CD4-positive, alpha-beta T cell treated with Interleukin-12 subunit alpha and Interleukin-12 subunit beta, for 1 hour (primary cell): ENCODE data around the gene WFDC2.
A peak's percentile ranks its signal among the peaks of the same experiment; 100 is the strongest.

ENCODE experiments used
- DNase-seq: peaks from one replicate; pipeline ENCODE4 v3.0.0-alpha.2; 2020

The WFDC2 gene, protein sequence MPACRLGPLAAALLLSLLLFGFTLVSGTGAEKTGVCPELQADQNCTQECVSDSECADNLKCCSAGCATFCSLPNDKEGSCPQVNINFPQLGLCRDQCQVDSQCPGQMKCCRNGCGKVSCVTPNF

DNA sequence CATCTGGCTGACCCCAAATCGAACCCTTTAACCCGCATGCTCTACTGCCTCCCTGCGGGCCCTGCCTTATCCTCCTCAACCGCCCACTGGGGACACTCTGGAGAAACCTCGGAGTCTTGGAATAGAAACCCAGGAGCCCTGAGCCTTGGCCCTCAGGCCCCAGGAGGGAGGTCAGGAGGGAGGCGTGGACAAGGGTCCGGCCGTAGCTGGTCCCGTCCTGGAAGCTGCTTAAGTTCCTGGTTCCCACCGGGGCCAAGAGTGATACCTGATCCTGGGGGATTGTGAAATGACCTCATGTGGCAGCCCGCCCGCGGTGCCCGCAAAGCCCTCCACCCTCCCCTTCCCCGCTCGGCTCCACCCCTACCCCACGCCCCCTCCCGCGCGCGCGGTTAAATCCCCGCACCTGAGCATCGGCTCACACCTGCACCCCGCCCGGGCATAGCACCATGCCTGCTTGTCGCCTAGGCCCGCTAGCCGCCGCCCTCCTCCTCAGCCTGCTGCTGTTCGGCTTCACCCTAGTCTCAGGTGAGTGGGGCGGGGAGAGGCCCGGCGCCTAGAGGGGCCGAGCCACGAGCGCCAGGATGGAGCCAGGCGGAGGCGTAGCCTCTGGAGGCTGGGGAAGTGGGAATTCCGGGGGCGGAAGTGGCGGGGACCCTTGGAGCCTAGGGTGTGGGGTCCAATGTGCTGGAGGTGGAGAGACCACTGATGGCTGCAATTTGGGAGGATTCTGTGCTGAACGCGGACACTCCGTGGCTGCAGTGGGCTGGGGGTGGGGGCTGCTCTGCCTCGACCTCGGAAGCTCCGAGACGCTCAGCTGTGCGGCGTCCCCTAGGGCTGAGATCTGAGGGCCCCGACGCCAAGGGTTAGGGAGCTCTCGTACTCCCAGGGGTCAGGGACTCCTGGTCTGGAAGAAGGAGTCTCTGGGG, at the start of gene WFDC2:
TSS of gene WFDC2 (plus strand) at position 418 of the 926 bp plus-strand sequence. CDS start at position 447, 29 bp downstream.
- no peak for DNase-seq

DNA sequence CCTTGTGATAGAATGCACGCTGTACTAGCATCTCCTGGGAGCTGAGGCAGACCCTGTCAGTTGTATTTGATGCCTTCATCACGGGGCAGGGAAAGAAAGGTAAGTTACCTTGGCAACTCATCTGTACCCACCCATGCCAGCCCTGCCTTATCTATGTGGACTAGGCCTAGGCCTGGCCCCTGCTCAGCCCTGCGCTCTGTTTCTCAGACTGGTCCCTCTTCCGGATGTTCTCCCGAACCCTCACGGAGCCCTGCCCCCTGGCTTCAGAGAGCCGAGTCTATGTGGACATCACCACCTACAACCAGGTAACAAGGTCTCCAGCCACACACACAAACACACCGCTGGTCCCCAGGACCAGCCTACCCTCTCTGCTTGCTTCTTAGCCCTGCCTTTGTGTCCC, 49.4 kb upstream of the WFDC2 start:
- no peak for DNase-seq

DNA sequence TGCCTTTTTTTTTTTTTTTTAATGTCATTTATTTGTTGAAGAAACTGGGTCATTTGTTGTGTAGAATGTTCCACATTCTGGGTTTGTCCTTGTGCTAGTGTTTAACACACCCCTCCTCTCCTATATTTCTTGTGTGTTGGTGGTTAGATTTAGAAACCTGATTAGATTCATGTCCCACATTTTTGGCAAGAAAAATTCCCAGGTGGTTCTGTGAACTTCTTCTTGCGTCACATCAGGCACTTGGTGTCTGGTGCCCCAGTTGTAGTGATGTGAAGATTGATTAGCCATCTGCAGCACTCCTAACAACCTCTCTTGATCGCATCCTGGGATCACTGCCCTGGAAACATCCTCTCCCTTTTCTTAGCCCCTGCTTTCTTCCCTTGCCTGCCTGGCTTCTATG, 45.9 kb upstream of the WFDC2 start:
- DNase-seq: no peak

DNA sequence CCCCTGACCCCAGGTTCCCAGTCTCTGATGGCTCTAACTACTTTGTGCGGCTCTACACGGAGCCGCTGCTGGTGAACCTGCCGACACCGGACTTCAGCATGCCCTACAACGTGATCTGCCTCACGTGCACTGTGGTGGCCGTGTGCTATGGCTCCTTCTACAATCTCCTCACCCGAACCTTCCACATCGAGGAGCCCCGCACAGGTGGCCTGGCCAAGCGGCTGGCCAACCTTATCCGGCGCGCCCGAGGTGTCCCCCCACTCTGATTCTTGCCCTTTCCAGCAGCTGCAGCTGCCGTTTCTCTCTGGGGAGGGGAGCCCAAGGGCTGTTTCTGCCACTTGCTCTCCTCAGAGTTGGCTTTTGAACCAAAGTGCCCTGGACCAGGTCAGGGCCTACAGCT, 44.0 kb upstream of the WFDC2 start:
- no peak for DNase-seq

DNA sequence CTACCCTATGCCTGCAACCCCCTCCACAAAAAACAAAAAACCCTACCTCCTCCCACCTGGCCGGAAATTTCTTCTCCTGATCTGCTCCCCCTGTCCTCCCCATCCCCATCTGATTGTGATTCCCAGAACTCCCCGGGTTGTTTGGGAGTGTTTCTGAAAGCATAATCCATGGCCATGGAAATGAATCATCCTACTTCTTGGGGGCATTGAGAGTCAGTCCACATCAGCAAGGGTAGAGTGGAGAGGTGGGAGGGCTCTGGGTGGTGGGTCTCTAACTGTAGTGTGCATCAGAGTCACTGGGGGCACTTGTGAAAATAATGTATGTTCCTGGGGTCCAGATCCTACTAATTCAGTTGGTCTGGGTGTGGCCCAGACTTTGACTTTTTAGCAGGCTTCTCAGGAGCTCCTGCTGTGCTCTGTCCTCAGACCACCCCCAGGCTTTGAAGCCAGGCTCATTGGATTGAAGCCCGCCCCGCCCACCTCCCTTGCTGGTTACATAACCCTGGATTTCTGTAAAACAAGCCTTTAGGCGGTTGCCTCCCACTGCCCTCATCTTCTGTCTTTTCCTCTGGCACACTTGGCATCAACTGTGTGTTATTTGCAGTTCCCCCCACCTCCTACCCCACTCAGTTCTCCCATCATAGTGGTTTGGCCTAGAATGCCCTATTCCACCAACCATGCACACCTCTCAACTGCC, 43.1 kb upstream of the WFDC2 start:
- DNase-seq: no peak

DNA sequence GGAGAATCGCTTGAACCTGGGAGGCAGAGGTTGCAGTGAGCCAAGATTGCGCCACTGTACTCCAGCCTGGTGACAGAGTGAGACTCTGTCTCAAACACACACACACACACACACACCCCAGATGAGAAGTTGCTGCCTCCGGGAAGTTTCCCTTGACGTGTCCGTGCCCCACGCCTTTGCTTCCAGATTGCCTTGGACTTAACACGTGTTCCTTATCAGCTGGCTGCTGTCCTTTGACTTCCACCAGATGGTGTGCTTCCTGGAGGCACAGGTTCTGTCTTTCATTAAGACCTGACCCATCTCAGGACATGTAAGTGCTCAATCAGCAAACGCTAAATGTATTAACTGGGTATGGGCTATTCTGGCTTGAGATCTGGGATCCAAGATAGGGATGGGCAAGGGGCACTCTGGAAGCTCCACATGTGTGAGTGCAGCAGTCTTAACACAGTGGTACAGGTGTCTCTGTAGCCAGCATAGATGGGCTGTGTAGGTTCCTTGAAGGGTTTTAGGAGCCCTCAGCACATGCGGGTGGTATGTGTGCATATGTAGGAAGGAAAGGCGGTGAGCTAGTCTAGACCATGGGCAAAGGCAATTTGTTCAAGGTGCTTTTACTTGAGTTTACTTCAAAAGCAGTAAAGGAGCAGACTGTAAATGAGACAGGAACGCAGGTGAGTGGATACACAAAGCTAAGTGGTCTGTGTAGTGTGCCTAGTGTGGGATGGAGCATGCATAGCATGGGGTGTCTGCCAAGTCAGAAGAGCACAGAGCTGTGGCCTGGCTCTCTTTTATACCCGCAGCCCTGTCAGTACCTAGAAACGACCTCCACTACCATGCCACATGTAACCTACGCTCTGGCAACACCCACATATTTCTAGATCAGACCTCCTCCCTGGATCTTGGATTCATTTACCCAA, 42.1 kb upstream of the WFDC2 start:
- DNase-seq: no peak

DNA sequence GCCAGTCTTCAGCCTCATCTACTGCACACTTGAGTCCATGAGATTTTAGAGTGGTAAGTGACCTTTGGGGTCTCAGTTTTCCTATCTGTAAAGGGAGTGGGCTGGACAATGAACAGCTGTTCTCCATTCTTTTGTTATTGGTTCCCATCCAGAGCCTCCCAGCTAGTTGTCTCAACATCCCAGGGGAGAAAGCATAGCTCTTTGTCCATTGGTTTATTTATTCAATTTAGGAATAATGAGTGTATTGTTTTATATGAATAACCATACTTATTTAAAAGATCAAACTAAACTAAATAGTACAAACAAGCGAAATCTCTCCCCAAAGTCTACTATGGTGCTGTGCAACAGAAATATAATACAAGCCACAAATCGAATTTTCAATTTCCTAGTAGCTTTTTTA, 39.9 kb upstream of the WFDC2 start:
- no peak for DNase-seq

DNA sequence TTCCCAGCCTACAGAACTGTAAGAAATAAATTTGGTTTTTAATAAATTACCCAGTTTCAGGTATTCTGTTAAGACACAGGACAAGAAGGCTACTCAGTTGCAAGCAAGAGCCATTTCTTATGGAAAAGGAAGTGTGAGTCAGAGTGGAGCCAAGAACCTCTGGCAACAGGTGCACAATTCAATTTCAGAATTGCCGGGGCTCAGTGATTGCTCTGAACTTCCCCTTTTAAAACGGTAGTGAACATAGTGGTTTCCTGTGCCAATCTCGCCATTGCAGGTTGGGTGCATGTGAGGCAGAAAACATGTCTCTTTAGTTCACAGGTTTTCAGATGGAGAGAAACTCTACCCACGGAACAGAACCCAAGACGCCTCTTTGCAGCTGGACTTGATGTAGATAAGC, 37.3 kb upstream of the WFDC2 start:
- peak; percentile 24 for DNase-seq

DNA sequence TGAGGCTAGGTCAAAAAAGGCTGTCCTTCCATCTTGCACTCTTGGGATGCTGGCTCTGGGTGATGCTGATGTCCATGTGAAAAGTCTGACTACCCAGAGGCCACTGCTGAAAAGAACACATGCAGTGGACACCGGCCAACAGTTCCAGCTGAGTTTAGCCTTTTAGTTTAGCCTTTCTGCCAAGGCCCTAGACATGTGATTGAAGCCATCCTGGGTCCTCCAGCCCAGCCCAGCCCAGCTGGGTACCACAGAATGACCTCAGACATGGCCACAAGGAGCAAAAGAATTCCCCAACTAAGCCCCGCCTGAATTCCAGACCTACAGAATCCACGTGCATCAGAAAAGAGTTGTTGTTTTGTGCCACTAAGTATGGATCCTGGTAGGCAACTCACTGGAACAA, 36.2 kb upstream of the WFDC2 start:
- DNase-seq: no peak

DNA sequence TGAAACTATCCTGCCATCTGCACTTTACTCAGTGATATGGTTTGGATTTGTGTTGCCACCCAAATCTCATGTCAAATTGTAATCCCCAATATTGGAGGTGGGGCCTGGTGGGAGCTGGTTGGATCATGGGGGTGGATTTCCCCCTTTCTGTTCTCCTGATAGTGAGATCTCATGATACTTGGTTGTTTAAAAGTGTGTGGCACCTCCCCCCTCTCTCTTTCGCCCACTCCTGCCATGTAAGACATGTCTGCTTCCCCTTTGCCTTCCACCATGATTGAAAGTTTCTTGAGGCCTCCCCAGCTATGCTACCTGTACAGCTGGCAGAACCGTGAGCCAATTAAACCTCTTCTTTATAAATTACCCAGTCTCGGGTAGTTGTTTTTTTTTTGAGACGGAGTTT, 35.6 kb upstream of the WFDC2 start:
- no peak for DNase-seq

DNA sequence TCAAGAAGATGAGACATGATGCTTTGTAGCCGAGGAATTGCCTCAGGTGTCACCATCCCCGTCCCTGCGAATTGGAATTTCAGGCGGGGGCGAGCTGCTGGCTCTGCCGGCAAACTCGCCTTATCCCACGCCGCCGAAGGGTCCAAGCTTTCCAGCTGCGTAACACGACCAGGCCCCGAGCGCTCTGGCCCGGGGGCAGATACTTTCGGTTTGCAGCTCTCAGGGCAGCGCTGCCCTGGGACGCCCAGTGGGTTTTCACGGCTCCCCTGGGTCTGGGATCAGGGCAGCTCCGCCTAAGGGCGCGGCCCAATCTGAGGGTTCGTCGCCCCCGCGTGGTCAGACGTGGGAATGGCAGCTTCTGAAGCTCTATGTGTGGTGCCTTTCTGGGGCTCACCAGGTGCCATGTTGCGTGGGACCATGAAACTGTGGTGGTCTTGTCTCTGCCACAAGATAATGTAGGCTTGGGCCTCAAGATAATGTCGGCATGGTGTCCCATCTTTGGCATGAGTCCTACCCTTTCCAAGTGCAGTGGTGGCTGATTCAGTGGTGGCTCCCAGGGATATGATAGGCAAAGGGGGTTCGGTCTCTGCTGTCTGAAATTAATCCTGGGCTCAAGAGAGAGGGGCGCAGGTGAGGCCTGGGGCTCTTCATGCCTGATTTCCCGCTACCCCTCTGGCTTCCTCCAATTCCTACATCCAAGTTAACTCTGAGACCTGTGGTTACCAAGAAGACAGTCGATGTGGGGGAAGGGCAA, 32.6 kb upstream of the WFDC2 start:
- DNase-seq: peak; percentile 90

DNA sequence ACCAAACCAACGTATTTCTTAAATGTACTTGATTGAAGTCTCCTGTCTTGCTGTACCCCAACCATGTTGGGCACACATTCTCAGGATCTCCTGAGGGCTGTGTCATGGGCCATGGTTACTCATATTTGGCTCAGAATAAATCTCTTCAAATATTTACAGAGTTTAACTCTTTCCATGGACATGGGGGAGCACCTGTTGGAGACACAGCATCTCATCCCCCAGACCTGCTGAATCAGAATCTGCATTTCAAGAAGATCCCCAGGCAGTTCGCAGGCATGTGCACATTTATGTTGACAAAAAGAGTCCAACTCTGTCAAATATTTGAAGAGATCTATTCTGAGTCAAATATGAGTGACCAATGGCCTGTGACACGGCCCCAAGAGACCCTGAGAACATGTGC, 29.1 kb upstream of the WFDC2 start:
- no peak for DNase-seq

DNA sequence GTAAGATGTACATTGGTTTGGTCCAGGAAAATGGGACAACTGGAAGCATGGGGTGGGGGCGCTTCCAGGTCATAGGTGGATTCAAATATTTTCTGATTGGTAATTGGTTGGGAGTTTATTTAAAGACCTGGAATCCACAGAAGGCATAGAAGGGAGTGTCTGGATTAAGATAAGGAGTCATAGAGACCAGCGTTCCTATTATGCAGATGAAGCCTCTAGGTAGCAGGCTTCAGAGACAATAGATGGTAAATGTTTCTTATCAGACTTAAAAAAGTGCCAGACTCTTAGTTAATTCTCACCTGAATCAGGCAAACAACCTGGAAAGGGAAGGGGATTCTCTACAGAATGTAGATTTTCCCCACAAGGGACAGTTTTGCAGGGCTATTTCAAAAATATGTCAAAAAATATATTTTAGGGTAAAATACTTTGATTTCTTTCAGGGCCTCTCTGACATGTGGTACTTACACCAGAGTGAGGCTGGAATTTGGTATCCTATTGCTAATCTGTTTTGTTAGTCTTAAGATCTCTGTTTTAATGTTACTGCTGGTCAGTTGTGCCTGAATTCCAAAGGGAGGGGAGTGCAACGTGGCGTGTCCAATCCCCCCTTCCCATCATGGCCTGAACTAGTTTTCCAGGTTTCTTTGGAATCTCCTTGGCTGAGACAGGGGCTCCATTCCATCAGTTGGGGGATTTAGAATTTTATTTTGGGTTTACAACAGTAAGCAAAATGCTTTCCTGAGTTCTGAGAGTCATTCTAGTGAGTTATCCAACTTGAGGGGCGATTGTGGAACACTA, 28.5 kb upstream of the WFDC2 start:
- no peak for DNase-seq

DNA sequence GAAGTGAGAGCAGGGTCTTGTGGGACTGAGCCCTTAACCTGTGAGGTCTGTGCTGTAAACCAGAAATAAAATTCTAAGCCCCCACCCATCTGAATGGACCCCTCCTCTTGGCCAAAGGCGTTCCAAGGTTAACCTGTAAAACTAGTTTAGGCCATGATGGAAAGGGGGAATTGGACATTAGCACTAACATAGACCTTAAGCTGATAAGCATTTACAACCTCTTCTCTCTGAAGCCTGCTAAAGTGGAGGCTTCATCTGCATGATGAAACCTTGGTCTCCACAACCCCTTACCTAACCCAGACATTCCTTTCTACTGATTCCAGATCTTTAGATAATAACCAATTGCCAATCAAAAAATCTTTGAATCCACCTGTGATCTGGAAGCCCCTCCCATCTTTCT, 27.8 kb upstream of the WFDC2 start:
- DNase-seq: no peak

DNA sequence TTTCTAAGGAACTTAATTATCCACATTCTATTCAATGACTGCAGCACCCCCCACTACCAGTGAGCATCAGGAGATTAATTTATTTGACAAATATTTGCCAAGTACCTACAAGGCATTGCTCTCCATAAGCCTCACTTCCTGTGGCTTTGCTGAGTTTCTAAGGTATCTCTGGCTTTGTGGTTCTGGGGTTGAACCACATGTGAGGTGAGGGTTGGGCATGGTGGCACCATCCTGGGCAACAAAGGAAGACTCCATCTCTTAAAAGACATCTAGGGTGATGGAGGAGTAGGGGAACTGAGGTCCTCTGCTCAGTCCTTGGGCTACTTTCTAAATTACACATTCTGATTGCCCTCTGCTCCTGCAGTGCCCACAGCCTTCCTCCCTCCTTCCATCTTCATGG, 25.5 kb upstream of the WFDC2 start:
- DNase-seq: peak; percentile 49

DNA sequence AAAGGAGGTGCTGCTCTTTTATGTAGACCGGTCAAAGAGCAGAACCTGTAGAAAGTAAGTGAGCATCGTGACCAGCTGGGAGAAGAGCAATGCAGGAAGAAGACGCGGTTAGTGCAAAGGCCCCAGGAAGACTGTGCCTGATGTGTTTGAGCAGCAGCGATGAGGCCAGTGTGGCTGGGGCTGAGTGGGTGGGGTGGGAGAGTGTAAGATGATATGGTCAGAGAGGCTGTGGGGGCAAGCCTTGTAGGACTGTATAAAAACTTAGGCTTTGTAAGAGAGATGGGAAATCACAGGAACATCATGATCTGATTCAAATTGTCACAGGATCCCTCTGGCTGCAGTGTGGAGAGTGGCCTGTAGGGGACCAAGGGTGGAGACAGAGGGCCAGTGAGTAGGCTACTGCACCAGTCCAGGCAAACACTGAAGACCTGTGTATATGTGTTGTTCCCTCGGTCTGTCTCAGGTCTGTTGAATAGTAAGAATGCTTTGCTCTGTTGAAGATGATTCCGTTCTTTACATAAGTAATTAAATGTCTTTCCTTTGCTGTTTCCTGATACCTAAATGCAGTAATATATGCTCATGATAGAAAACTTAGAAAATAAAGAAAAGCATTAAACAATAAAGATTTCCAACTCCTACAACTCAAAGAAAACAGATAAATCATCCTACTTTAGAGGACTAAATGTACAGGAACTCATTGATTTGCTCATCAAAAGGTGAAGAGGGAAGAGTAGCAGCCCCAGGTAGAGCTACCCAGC, 23.6 kb upstream of the WFDC2 start:
- peak; percentile 40 for DNase-seq

DNA sequence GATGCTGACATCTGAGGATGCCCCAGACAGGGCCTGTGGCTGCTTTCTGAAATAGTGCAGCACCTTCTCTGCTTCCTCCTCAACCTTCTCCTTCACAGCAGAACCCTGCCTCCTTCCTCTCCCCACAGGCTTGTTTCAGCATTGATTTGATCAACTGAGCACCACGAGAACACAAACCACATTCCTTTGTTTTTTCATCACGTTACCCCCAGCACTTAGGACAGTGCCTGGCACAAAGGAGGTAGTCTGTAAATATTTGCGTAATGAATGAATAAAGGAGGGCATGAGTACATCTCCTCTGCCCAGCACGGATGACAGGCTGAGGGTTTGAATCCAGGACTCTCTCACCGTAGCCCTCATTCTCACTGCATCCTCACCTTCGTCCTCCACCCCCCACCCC, 21.3 kb upstream of the WFDC2 start:
- DNase-seq: no peak

DNA sequence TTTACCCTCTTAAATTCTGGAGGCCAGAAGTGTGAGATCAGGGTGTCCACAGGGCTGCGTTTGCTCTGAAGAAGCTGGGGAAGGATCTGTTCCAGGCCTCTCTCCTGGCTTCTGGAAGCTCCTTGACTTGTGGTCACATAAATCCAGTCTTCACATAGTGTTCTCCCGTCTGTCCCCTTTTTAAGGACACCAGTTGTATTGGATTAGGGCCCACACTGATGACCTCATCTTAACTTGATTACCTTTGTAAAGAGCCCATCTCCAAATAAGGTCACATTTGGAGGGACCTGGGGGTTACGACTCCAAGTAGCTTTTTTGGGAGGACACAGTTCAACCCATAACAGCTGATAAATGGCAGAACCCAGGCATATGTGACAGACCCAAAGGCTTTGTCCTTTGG, 20.0 kb upstream of the WFDC2 start:
- DNase-seq: no peak

DNA sequence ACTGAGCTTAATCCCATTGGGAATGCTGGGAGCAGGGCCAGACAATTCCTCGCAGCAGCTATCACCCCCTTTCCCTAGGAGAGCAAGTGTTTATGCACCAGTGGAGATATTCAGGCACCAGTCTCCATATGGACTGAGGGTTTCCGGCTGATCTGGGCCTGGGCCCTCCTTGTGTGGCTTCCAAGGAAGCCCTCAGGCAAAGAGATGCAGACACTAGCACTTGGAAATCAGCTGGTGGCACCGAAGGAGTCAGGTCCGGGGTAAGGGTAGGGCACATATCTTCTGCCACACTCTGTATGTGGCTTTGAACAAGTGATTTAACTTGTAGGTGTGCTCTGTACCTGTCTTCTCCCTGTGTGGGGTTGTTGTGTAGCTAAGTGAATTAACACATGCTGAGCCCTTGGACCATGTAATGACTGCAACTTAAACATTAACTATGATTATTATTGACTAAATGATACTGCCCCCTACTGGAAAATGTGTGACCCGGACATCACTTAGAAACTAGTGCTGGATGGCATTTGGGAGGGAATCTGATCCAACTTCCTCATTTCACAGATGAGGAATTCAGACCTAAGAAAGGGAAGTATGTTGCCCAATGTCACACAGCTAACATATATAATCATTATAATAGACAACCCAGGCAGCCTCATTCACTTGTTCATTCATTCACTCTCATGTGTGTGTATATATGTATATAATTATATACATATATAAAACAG, 19.3 kb upstream of the WFDC2 start:
- DNase-seq: peak; percentile 60

DNA sequence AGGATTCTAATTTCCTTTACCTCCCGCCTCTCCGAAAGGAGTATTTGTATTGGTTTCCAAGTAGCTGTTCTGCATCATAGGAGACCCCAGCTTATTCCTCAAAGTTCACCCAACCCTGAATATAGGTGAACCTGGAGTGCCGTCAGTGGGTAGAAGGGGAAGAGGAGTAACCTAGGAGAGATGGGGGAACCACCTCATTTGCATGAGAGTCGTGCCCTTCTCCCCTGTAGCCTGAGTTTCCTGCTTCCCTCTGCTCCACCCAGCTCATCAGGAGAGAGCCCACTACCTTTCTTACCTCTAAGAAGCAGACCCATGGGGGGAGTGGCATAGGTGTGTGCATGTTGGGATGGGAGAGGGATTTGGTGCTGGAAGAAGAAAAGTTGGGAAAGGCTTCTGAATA, 17.3 kb upstream of the WFDC2 start:
- DNase-seq: no peak
